ENCODE measurements around the gene HMGA1. TPM values are rescaled to one million over a fixed set of nuclear protein-coding genes. Genes with fewer than 3 reads are reported as not detected.

The HMGA1 gene
- total RNA-seq, 4 donors from 2014 or later = 118 to 309 (median 193) TPM

- Histone ChIP-seq H3K4me1 (peaks cover 34 to 75% (median 43%) of the 10 kb centered on the region in 3 donors), H3K27ac (peak overlapping the region in 3 of 4 donors; percentile 91 to 94 (median 93)), H3K27me3 (no peaks in the 10 kb centered on the region), H3K4me3 (no peak overlapping the region), H3K36me3 (peaks cover 4 to 44% (median 4%) of the 10 kb centered on the region in 3 donors), H3K9me3 (no peaks in the 10 kb centered on the region)
- 38 to 39% methylated on average over 2 to 4 of the region's 8 CpGs for WGBS, 2 donors
- intact Hi-C loops (cut with DNase I) = no loop called here
- TF ChIP-seq POLR2A (IDR thresholded peaks at IDR 0.05) (no peak), CTCF (IDR thresholded peaks at IDR 0.05) (peak in 3 of 6 experiments; percentile 13 to 37 (median 16))
- DNase-seq = no peak
Measured at GRCh38 chr6:34246563-34247391, 10.1 kb downstream of the HMGA1 start.

- peak overlapping the region; percentile 91 to 94 (median 94) for H3K27ac ChIP-seq
- peaks cover 0 to 36% (median 4%) of the 10 kb centered on the region in 3 donors for H3K36me3 ChIP-seq
- TF ChIP-seq CTCF (IDR thresholded peaks at IDR 0.05) = no peak
- no peak for TF ChIP-seq POLR2A (IDR thresholded peaks at IDR 0.05)
- H3K27me3 ChIP-seq = no peaks in the 10 kb centered on the region
- H3K4me1 ChIP-seq = peaks cover 34 to 74% (median 43%) of the 10 kb centered on the region in 3 donors
- intact Hi-C loops (cut with DNase I) = no loop called here
- no peaks in the 10 kb centered on the region for H3K9me3 ChIP-seq
- WGBS, 2 donors = no CpG with 5 or more reads among the region's 6 CpGs
- peak overlapping the region in 3 of 4 donors; percentile 69 to 90 (median 73) for H3K4me3 ChIP-seq
- no peak for DNase-seq
Measured at GRCh38 chr6:34247481-34248197, 11.0 kb downstream of the HMGA1 start.

- intact Hi-C loops (cut with DNase I) = no loop called here
- no peak for TF ChIP-seq CTCF (IDR thresholded peaks at IDR 0.05)
- H3K4me3 ChIP-seq = peak overlapping the region; percentile 69 to 90 (median 76)
Measured at GRCh38 chr6:34248198-34248726, 11.6 kb downstream of the HMGA1 start.

GRCh38 chr6:34248727-34249468 is 12.2 kb downstream of the HMGA1 start, which contains the start of gene SMIM29:
Gene SMIM29, minus strand, starts transcription at chr6:34249006. Its CDS starts 1,215 bp downstream, at chr6:34247791.
- Histone ChIP-seq H3K36me3 (peaks cover 0 to 23% (median 0%) of the 10 kb centered on the region in 3 donors), H3K4me3 (peak within 1 kb of the TSS; percentile 69 to 90 (median 76)), H3K4me1 (peaks cover 30 to 61% (median 33%) of the 10 kb centered on the region in 3 donors), H3K27me3 (no peaks in the 10 kb centered on the region), H3K9me3 (no peaks in the 10 kb centered on the region), H3K27ac (peak within 1 kb of the TSS; percentile 91 to 94 (median 94))
- TF ChIP-seq CTCF (IDR thresholded peaks at IDR 0.05) (peak; percentile 90 to 99 (median 97)), POLR2A (IDR thresholded peaks at IDR 0.05) (peak in 3 of 4 donors; percentile 38 to 88 (median 51))
- 0 to 2% methylated on average over 12 of the region's 79 CpGs for WGBS, 2 donors
- peak; percentile 78 for DNase-seq
- intact Hi-C loops (cut with DNase I) = no loop called here

More at GRCh38 chr6:34248198-34248726, 11.6 kb downstream of the HMGA1 start:
- Histone ChIP-seq H3K36me3 (peaks cover 0 to 29% (median 4%) of the 10 kb centered on the region in 3 donors), H3K27me3 (no peaks in the 10 kb centered on the region), H3K9me3 (no peaks in the 10 kb centered on the region), H3K4me1 (peaks cover 34 to 67% (median 39%) of the 10 kb centered on the region in 3 donors), H3K27ac (peak overlapping the region; percentile 91 to 94 (median 94))
- 5 to 57% methylated on average over 2 to 5 of the region's 17 CpGs for WGBS, 2 donors
- no peak for DNase-seq
